Measurements from ENCODE around the gene IPPK. TPM values are rescaled to one million over a fixed set of nuclear protein-coding genes. Genes with fewer than 3 reads are reported as not detected.

Gene IPPK
- total and polyA plus RNA-seq, 2 donors (not counting 1 experiment from before 2014, with no cell fraction given) = 6.8 to 8.7 TPM

DNA sequence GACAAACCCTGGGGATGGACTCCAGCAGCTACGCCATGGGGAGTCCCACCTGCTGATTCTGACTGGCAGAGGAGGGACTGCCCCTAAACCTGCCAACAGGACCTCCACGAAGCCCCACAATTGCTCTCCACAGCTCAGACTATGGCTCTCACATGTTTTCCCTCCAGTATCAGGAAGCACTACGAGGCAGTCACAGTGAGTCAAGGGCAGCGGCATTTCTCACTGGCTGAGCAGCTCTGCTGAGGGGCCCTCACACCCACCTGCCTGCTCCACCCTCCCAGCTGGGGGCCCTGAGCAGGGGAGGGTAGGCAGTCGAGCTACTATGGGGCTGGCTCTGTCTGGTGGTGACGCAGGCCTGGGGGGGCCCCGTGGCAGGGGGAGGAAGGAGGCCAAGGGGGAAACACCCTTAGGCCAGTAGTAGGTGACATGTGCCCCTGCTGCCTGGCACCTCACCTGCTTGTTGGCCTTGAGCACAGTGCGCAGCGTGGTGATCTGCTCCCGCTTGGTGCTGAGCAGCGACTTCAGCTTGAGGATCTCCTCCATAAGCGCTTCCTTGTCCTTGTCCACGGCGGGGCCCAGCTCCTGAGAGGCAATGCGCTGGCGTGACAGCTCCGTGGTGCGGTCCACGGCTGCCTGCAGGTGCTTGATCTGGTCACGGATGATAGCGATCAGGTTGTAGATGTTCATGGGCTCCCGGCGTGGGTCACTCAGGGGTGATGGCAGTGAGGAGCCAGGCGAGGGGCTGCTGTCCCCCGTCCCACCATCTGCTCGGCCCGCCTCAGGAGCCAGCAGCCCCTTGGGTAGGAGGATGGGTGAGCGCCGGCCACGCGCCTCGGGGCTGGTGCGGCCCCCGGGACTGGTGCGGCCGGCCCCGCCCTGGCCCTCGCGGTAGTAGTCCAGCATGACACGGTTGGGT is 48.4 kb upstream of the IPPK start:
- DNase-seq = no peak
- no peaks in the 10 kb centered on the region for H3K27me3 Mint-ChIP-seq
- WGBS (ENCODE audit: insufficient coverage) = 91% methylated on average over 36 of the region's 40 CpGs
- Histone ChIP-seq H3K9me3 (ENCODE audit: control extremely low read depth in 1 of 3, control insufficient read depth in 2 of 3, insufficient read depth in 1 of 3, low read length in 2 of 3) (no peaks in the 10 kb centered on the region), H4K20me1 (ENCODE audit: control insufficient read depth, insufficient read depth, low read length, poor library complexity, severe bottlenecking) (peaks cover 40% of the 10 kb centered on the region), H3K4me1 (ENCODE audit: control insufficient read depth in 2 of 2, insufficient read depth in 2 of 2, low read length in 2 of 2) (peaks cover 27 to 69% of the 10 kb centered on the region in 2 donors), H3K4me2 (replicated peaks; ENCODE audit: low read depth, low read length, poor library complexity, severe bottlenecking) (no peak overlapping the region), H3K9ac (ENCODE audit: low read length) (no peak overlapping the region), H3K4me3 (ENCODE audit: control extremely low read depth in 1 of 5, extremely low read depth in 1 of 5, insufficient read depth in 1 of 5, low read depth in 2 of 5, low read length in 4 of 5) (no peak overlapping the region), H3K36me3 (replicated peaks in 1 of 2; ENCODE audit: control extremely low read depth in 1 of 2, control insufficient read depth in 1 of 2, extremely low read depth in 1 of 2, insufficient read depth in 2 of 2, low read length in 1 of 2) (peaks cover 3 to 89% of the 10 kb centered on the region in 2 experiments), H3K27ac (ENCODE audit: low read length in 2 of 2) (no peak overlapping the region), H3K27me3 (replicated peaks in 1 of 4; ENCODE audit: control extremely low read depth in 1 of 4, control insufficient read depth in 3 of 4, insufficient read depth in 4 of 4, low read length in 3 of 4) (no peaks in the 10 kb centered on the region), H2AFZ (ENCODE audit: insufficient read depth, low read depth, low read length, poor library complexity, severe bottlenecking) (no peak overlapping the region), H3K79me2 (ENCODE audit: control insufficient read depth, insufficient read depth, low read length) (peaks cover 66% of the 10 kb centered on the region)
- ATAC-seq (ENCODE audit: low read depth) = no peak
- no peak overlapping the region for H3K27ac Mint-ChIP-seq
- TF ChIP-seq EZH2 (IDR thresholded peaks at IDR 0.05; ENCODE audit: borderline replicate concordance, insufficient read depth, low read depth, low read length, poor library complexity, severe bottlenecking) = no peak
- TF ChIP-seq, protein P1, sequence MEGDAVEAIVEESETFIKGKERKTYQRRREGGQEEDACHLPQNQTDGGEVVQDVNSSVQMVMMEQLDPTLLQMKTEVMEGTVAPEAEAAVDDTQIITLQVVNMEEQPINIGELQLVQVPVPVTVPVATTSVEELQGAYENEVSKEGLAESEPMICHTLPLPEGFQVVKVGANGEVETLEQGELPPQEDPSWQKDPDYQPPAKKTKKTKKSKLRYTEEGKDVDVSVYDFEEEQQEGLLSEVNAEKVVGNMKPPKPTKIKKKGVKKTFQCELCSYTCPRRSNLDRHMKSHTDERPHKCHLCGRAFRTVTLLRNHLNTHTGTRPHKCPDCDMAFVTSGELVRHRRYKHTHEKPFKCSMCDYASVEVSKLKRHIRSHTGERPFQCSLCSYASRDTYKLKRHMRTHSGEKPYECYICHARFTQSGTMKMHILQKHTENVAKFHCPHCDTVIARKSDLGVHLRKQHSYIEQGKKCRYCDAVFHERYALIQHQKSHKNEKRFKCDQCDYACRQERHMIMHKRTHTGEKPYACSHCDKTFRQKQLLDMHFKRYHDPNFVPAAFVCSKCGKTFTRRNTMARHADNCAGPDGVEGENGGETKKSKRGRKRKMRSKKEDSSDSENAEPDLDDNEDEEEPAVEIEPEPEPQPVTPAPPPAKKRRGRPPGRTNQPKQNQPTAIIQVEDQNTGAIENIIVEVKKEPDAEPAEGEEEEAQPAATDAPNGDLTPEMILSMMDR (IDR thresholded peaks at IDR 0.05) = no peak
- ChIA-PET CTCF (interaction anchor here (0.7 to 10.2 kb wide), 9 partner anchors 9 to 90 kb away, joined by 3 to 203 read pairs (median 12); partner anchors contain the start of genes BICD2 and IPPK), POLR2A (interaction anchor here (0.6 to 1.6 kb wide), 2 partner anchors 52 to 326 kb away, joined by 3 to 4 read pairs; no protein-coding TSS in a partner anchor)
- intact Hi-C loops (cut with micrococcal nuclease) = no loop called here
- peaks cover 58% of the 10 kb centered on the region for H3K4me1 Mint-ChIP-seq
- no peaks in the 10 kb centered on the region for H3K9me3 Mint-ChIP-seq (ENCODE audit: insufficient read depth)
- no peak overlapping the region for H3K4me3 Mint-ChIP-seq
